ENCODE measurements around the gene GSG1.

GRCh38 chr12:13114251-13115052 lies 11.0 kb upstream of the GSG1 start:
- TF ChIP-seq CTCF (IDR thresholded peaks at IDR 0.05): no peak
- no peak for TF ChIP-seq POLR2A (IDR thresholded peaks at IDR 0.05)
